D721Med (cell line): ENCODE measurements around the gene CHST4.
"Not testable (repeated sequence)": the region's sequence is repeated elsewhere in the genome, so short reads cannot be mapped to it uniquely, and the experiment has no call there.

Experiments used
- DNase-seq: peaks from one replicate; pipeline ENCODE4 v3.0.0; 2011; ENCODE audit warnings: low spot score; ENCODE audit not compliant: insufficient read length
- FAIRE-seq: peaks from 2 replicates; lab custom pipeline; 2011; peaks lifted over from hg19 to GRCh38; lab: Jason Lieb, UNC
- CTCF ChIP-seq: IDR thresholded peaks from 2 replicates; pipeline ENCODE4 v1.5.1; 2012; ENCODE audit warnings: mild to moderate bottlenecking, control low read depth; ENCODE audit not compliant: insufficient read depth; ENCODE audit errors: missing control alignments

The CHST4 gene

GRCh38 chr16:71500964-71501363 is 25.3 kb upstream of the CHST4 start:
- DNase-seq (no peak), FAIRE-seq (no peak)
- TF ChIP-seq CTCF = no peak

GRCh38 chr16:71501547-71501946 is 24.7 kb upstream of the CHST4 start:
- no peak for TF ChIP-seq CTCF
- FAIRE-seq (no peak), DNase-seq (no peak)

- not testable (repeated sequence) for FAIRE-seq, DNase-seq
Observed at GRCh38 chr16:71504051-71504450, 22.2 kb upstream of the CHST4 start.

GRCh38 chr16:71504901-71505300 is 21.3 kb upstream of the CHST4 start:
- no peak for FAIRE-seq

GRCh38 chr16:71507061-71507460 is 19.2 kb upstream of the CHST4 start:
- DNase-seq = no peak
- TF ChIP-seq CTCF = no peak
- no peak for FAIRE-seq

More at GRCh38 chr16:71504901-71505300, 21.3 kb upstream of the CHST4 start:
- no peak for DNase-seq
- TF ChIP-seq CTCF = no peak

- no peak for FAIRE-seq
- DNase-seq = no peak
- no peak for TF ChIP-seq CTCF
Observed at GRCh38 chr16:71513302-71513701, 12.9 kb upstream of the CHST4 start.

- no peak for TF ChIP-seq CTCF
- no peak for DNase-seq
- FAIRE-seq = no peak
Observed at GRCh38 chr16:71514476-71514875, 11.8 kb upstream of the CHST4 start.

- FAIRE-seq (no peak), DNase-seq (no peak)
- TF ChIP-seq CTCF = no peak
Observed at GRCh38 chr16:71515026-71515425, 11.2 kb upstream of the CHST4 start.
